GM21381 (cell line): Measurements from ENCODE around the gene RILPL2.
"Not testable (repeated sequence)": the region's sequence is repeated elsewhere in the genome, so short reads cannot be mapped to it uniquely, and the experiment has no call there.

Experiments used
- ATAC-seq: cut with Tn5 transposase; IDR thresholded peaks from one replicate; pipeline ENCODE4 v1.9.1; 2021; ENCODE audit warnings: mild to moderate bottlenecking, moderate library complexity; ENCODE audit not compliant: unreplicated experiment

RILPL2 gene

GRCh38 chr12:123436017-123436964 is at the start of gene RILPL2:
Gene RILPL2, minus strand, starts transcription at chr12:123436684. Its CDS starts 264 bp downstream, at chr12:123436420.
- ATAC-seq: peak; percentile 79

- ATAC-seq: no peak
These were observed 49.3 kb upstream of the RILPL2 start for GRCh38 chr12:123485756-123486155.

GRCh38 chr12:123483602-123484248 is 47.2 kb upstream of the RILPL2 start:
- ATAC-seq: no peak

- no peak for ATAC-seq
These were observed 46.4 kb upstream of the RILPL2 start for GRCh38 chr12:123482876-123483275.

GRCh38 chr12:123481251-123481650 is 44.8 kb upstream of the RILPL2 start:
- ATAC-seq: not testable (repeated sequence)

- ATAC-seq: no peak
These were observed 43.1 kb upstream of the RILPL2 start for GRCh38 chr12:123479442-123480180.

GRCh38 chr12:123478762-123479161 is 42.3 kb upstream of the RILPL2 start:
- no peak for ATAC-seq

GRCh38 chr12:123478069-123478468 is 41.6 kb upstream of the RILPL2 start:
- no peak for ATAC-seq

GRCh38 chr12:123475246-123475703 is 38.8 kb upstream of the RILPL2 start:
- no peak for ATAC-seq

- no peak for ATAC-seq
These were observed 38.2 kb upstream of the RILPL2 start for GRCh38 chr12:123474485-123475245.

- ATAC-seq: no peak
These were observed 36.0 kb upstream of the RILPL2 start for GRCh38 chr12:123472438-123472849.

GRCh38 chr12:123471374-123472068 is 35.0 kb upstream of the RILPL2 start:
- ATAC-seq: no peak

GRCh38 chr12:123469978-123470377 is 33.5 kb upstream of the RILPL2 start:
- ATAC-seq: no peak

- no peak for ATAC-seq
These were observed 32.3 kb upstream of the RILPL2 start for GRCh38 chr12:123468786-123469185.

GRCh38 chr12:123465084-123465483 is 28.6 kb upstream of the RILPL2 start:
- no peak for ATAC-seq

GRCh38 chr12:123463174-123463573 is 26.7 kb upstream of the RILPL2 start:
- ATAC-seq: not testable (repeated sequence)

- peak; percentile 59 for ATAC-seq
These were observed 21.7 kb upstream of the RILPL2 start, which contains the start of gene SNRNP35 for GRCh38 chr12:123457980-123458779. Gene SNRNP35, plus strand, starts transcription at chr12:123458139. Its CDS starts 7,402 bp downstream, at chr12:123465541.

- no peak for ATAC-seq
These were observed 16.7 kb upstream of the RILPL2 start for GRCh38 chr12:123453165-123453564.

- ATAC-seq: not testable (repeated sequence)
These were observed 15.7 kb upstream of the RILPL2 start for GRCh38 chr12:123452276-123452550.
